GM18870 (cell line): ENCODE measurements around the gene BAHCC1.

Experiments used
- ATAC-seq: cut with Tn5 transposase; IDR thresholded peaks from one replicate; pipeline ENCODE4 v1.9.1; 2021; ENCODE audit warnings: moderate library complexity; ENCODE audit not compliant: unreplicated experiment

The BAHCC1 gene

DNA sequence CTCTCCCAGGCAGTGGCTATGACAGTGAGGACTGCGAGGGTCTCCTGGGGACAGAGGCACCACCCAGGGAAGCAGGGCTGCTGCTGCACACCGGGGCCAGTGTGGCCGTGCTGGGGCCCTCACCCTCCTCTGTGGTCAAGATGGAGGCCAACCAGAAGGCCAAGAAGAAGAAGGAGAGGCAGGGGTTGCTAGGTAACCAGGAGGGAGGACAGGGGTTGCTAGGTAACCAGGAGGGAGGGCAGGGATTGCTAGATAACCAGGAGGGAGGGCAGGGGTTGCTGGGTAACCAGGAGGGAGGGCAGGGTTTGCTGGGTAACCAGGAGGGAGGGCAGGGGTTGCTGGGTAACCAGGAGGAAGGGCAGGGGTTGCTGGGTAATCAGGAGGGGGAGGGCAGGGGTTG, 62.1 kb downstream of the BAHCC1 start:
- no peak for ATAC-seq

DNA sequence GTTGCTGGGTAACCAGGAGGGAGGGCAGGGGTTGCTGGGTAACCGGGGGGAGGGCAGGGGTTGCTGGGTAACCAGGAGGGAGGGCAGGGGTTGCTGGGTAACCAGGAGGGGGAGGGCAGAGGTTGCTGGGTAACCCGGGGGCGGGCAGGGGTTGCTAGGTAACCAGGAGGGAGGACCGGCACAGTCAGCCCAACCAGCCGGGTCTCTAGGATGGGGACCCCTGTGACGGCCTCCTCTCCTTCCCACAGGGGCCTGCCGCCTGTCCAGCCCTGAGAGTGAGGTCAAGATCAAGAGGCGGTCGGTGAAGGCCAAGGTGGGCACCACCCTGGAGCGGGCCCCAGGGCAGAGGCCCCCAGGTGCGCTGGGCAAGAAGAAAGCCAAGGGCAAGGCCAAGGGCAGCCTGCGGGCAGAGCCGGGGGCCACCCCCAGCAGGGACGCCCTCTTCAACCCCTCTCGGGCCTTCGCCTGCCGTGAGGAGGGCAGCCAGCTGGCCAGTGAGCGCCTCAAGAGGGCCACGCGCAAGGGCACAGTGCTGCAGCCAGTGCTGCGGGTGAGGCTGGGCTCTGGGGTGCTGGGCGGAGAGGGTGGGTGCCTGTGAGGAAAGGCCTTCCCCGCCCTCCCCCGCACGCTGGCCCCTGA, 62.8 kb downstream of the BAHCC1 start:
- no peak for ATAC-seq

DNA sequence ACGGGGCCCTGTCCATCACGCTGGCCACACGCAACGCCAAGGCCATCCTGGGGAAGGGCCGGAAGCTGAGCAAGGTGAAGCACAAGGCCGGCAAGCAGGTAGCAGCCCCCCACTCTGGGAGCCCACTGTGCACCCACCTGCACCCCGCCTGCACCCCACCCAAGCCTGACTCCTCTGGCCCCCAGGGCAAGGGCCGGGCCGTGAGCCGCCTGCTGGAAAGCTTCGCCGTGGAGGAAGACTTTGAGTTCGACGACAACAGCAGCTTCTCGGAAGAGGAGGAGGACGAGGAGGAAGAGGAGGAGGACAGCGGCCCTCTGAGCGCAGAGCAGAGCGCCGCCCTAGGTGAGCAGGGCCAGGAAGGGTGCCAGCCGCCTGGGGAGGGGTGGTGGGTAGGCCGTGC, 63.4 kb downstream of the BAHCC1 start:
- ATAC-seq = no peak

DNA sequence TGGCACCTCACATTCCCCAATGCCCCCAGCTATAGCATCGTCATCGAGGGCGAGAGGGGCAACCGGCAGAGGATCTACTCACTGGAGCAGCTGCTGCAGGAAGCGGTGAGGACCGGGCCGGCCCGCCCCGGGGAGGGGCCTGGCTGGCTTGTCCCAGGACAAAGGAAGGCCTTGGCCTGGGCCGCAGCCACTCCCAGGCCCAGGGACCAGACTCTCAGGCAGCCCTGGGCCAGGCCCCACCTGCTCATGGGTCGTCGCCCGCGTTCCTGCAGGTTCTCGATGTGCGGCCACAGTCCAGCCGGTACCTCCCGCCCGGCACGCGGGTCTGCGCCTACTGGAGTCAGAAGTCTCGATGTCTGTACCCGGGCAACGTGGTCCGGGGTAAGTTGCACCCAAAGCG, 64.0 kb downstream of the BAHCC1 start:
- ATAC-seq = no peak

DNA sequence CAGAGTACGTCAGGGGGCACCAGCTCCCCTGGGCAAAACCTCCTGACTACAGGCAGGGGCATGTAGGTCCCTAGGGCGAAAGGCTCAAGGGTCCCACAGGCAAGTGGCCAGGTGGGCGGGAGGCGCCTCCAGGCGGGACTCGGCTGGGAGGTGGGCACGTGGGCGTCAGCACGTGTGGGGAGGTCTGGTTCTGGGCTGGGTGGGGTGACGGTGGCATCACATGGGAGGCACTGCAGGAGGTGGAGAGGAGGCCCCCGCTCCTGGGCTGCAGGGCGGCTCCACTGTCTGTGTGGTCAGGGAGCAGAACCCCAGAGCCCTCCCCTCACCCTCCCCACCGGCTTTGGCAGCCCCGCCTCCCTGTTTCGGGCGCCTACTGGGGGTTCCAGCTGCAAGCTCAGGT, 64.6 kb downstream of the BAHCC1 start:
- no peak for ATAC-seq

DNA sequence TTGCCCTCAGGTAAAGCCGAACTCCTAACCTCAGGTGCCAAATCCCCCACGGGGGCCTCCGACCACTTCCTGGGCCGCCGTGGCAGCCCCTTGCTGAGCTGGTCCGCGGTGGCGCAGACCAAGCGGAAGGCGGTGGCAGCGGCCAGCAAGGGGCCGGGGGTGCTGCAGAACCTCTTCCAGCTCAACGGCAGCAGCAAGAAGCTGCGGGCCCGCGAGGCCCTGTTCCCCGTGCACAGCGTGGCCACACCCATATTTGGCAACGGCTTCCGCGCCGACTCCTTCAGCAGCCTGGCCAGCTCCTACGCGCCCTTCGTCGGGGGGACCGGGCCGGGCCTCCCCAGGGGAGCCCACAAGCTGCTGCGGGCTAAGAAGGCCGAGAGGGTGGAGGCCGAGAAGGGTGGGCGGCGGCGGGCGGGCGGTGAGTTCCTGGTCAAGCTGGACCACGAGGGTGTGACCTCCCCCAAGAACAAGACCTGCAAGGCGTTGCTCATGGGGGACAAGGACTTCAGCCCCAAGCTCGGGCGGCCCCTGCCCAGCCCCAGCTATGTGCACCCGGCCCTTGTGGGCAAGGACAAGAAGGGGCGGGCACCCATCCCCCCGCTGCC, 65.7 kb downstream of the BAHCC1 start:
- no peak for ATAC-seq

DNA sequence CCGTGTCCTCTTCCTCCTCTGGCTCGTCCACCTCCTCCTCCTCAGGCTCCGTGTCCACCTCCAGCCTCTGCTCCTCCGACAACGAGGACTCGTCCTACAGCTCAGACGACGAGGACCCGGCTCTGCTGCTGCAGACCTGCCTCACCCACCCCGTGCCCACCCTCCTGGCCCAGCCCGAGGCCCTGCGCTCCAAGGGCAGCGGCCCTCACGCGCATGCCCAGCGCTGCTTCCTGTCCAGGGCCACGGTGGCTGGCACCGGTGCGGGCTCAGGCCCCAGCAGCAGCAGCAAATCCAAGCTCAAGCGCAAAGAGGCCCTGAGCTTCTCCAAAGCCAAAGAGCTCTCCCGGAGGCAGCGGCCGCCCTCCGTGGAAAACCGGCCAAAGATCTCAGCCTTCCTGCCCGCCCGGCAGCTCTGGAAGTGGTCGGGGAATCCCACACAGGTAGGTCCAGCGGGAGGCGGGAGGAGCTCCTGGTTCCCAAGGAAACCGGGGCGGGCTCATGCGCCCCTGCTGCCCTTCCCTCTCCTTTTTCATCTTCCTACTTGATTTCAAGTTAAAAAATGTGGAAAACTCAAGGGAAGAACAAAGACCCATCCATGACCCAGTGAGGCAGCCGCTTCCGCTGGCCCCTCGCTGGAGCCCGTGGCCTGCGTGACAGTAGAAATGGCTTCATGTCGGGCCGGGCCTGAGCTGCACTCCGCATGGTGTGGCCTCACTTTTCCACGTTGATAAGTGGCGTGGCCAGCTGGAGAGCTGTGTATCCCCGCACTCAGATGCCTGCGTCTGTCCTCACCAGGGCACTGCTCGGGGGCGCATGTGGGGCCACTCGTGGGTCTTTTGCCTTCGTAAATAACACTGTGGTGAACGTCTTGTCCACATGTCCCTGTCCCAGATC, 66.6 kb downstream of the BAHCC1 start:
- ATAC-seq = no peak

DNA sequence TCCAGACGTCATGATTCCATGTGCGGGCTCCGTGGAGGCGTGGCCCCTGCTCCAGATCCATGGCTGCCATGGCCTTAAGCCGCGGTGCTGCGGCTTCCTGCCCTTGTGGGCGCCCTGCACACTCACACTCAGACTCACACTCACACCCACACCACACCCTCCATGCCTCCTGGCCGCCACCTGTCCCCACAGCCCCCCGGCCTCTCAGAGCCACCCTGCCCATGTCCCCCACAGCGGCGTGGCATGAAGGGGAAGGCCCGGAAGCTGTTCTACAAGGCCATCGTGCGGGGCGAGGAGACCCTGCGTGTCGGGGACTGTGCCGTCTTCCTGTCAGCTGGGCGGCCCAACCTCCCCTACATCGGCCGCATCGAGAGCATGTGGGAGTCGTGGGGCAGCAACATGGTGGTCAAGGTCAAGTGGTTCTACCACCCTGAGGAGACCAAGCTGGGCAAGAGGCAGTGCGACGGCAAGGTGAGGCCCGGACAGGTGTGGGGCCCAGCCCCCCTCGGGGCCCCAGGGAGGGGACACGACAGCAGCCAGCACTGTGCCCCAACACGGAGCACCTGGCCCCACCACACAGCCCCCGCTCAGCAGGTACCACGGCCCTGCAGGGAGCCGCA, 67.4 kb downstream of the BAHCC1 start:
- ATAC-seq = no peak

DNA sequence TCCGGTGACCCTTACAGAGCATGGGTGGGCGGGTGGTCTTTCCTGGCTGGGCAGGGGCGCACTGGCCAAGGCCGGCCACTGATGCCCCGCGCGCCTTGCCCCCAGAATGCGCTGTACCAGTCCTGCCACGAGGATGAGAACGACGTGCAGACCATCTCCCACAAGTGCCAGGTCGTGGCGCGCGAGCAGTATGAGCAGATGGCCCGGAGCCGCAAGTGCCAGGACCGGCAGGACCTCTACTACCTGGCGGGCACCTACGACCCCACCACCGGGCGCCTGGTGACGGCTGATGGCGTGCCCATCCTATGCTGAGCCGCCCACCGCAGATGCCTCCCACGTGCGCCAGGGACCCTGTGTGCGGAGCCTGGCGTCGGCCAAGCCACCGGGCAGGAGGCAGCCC, 68.2 kb downstream of the BAHCC1 start:
- no peak for ATAC-seq

DNA sequence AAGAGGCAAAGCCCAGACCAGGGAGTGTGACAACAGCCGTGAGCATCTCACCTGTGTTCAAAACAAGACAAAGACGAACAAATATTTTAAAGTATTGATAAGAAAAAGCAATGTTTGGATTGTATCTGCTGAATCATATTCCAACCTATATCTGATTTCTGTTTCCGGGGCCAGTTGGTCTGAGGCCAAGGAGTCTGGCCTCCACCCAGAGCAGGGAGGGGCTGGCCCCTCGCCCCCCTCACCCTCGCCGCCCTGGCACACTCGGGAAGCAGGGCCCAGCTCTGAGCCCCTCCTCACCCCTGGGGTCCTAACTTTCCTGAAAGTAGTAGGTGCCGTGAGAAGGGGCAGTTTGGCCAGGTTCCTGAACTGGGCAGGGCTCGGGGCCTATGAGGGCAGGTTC, 69.3 kb downstream of the BAHCC1 start:
- ATAC-seq = no peak

DNA sequence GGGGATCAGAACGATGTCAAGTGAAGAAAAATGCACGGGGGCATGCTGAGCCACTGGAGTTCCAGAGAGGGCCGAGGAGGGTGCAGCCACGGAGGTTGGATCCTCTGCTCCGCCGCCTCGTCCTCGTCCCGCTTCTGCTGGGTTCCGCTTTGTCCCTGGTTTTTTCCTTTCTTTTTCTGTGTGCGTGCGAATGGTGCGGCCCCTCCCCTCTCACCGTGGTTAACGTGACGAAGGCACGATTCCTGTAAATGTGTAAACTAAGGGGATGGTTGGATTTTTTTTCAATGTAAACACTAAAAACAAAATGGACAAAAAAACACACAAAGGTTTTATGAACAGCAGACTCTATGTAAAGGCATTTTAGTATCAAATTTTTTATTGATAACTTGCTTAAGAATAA, 70.7 kb downstream of the BAHCC1 start:
- ATAC-seq = no peak

DNA sequence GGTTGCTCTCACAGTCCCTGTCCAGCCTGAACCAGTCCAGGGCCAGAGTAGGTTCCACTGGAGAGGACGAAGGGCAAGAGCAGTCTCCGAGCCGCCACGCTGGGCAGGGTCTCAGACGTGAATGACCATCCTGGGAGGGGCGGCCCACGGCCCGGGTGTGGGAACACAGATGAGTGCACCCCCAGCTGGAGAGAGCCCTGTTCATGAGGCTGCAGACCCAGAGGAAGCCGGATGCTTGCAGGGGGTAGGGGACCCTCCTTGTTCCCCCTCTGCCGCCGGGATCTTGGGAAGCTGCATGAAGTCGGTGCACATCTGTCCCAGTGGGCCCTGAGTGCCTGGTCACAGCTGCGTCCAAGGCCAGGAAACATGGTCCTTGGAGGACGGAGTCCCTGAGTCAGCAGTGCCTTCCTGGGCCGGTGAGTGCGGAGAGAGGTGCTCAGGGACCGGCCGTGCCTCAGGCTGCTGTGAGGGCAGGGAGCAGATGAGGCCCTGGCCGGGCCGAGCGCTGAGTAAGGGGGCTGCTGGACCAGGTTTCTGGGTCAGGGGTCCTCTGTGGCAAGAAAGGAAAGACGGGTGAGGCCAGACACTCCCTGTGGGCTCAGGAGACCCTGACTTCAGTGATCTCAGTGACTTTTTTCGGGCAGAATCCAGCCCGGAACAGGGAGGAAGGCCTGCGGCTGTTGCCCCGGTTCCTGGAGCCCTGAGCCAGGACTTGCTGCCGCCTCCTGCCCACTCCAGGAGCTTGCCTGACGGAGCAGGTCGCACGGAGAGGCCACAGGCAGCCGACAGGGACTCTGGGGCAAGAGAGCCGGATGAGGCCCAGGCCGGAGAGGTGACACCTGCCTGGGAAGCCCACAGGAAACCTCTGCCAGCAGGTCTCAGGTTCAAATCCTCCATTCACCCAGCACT, 71.6 kb downstream of the BAHCC1 start:
- no peak for ATAC-seq

DNA sequence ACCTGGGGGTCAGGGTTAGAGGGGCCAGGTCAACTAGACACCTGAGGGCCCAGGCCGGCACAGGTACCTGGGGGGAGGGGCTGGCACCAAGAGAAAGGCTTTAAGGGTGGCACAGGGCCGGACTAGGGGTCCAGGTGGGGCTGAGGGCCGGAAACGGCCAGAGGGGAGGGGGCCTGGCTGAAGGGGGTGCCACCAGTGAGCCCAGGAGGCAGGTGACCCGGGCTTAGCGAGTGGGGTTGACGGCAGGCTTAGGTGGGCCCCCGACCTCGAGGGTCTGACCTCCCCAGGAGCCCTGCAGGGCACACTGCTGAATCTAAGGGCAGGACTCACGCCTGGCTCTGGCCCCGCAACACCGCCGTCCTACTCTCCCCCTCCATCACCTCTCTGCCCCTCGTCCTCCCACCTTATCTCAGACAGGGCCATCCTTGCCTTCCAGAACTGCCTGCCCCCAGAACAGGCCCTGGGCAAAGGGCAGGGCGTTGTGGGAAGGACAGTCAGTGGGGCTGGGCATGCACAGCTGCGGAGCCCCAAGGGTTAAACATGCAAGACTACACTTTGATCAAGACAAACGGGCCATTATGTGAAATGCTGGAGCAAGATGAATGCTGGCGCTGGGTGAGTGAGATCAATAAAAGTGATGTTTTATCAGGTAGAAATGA, 73.0 kb downstream of the BAHCC1 start:
- ATAC-seq = no peak

DNA sequence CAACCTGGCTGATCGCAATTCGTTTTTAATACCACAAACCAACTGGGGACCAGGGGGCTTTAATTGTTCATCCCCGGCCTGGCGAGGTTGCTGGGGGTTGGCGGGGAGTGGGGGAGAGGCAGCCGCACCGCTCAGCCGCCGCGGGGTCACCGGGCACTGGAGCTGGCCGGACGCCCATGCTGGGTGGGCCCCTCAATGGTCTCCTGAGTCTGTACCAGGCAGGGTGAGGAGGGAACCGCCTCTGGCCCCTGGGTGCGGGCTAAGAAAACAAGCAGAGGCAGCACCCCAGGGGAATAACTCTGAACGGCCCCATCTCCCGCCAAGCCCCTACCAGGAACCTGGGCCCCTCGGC, 73.5 kb downstream of the BAHCC1 start:
- no peak for ATAC-seq

DNA sequence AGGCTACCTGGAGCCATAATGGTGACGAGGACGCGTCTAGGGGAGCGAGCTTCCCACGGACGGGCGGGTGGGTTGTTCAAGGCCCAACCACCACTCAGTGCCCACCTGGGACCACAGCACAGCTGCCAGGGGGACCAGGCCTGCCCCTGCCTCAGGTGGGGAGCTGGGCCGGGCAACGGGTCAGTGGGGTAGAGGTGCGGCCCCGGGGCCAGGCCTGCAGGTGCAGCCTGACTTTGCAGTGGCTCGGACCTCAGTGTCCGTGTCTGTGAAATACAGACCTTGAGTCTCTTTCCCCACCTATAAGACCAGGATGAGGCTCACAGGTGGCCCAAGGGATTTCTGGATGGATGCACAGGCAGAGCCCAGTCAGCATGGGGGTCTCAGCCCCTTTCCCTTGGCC, 74.0 kb downstream of the BAHCC1 start:
- no peak for ATAC-seq

DNA sequence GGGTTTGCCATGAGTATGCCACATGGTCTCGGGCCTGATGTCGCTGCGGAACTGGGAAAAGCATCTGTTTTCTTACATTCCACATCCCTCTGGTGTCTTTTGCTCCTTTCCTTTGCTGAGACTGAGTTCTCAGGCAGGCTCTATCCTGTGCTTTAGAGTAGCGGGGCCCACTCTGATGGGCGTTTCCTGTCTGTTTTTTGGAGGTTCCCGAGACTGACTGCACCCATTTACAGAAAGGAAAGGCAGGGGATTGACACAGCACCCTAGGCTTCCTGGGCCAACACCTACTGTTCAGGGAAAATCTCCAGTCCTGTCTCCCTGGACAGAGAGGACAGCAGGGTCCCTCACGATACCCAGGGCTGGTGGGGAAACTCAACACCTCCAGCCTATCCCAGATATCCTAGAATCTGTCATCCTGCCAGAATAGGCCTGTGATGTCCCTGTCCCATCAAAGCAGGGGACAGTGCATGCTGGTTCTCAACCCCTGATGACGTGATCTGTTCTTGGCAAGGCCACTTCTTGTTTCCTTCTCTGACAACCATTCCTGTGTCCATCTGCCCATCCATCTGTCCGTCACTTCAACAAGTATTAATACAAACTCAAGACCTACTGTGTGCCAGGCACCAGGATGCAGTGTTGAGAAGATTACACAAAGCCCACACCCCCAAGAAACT, 75.2 kb downstream of the BAHCC1 start:
- no peak for ATAC-seq

DNA sequence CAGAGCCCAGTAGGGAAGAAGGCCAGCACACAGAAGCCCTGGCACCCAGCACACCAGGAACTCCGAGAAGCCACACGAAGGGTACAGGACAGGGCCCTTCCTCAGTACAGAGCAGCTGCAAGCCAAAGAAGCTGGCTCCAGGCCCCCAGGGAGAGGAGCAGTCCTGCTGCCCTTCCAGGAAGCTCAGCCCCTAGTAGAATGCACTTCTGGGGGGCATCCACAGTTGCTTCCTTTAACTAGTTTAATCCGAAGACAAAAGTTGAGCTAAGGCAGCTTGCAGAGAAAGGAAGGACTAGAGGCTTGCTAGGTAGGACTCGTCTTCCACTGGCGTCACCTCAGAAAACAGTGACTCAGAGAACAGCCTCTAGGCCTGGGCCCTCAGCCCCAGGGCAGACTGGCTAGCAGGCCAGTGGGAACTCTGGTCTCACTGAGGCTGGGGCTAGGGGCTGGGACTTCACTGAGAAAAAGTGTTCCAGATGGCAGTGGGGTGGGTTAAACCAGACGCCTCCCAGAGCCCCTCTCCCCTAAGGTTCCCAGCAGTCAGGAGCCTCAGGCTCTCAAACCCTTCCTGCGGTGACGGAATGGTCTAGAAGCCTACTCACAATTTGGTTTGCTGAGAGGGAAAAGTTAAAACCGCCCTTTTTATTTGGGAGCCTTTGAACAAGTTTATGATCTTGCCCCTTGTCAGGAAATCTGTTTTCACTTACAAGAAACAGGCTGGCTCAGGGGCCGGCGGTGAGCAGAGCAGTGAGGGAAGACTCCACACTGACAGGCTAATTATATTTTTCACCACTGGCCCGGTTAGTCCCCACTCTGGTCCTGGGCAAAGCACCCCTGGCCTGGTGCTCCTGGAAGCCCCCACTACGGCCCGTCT, 75.9 kb downstream of the BAHCC1 start:
- ATAC-seq = no peak

DNA sequence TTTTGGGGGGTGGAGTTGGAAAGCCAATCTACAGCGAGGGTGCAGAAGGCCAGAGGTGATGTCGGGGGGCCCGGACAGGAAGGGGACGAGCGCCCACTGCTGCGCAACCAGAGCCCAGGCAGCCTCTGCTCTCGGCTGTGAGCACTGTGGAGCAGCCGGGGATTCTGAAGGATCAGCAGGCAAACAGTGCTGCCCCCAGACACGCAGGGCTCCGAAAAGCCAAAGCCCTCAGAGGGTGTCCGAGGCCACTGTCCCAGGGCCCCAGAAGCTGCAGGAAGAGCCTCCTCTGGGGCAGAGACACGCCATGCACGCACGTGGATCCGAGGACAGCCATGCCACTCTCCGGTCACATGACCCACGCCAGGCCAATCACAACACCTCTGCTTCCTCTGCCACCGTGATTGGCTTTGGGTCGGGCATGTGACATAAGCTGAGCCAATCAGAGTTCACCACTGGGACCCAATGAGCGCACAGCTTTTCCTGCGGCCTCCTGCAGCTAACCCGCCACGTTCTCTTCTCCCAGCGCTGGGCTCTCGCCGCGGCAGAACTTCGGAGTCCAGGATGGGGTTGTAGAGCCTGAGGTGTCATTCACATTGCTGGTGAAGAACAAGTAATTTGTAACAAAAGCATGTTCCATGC, 76.7 kb downstream of the BAHCC1 start:
- no peak for ATAC-seq
